GM12878 (cell line): Measurements from ENCODE around the gene ABHD2. TPM values are rescaled to one million over a fixed set of nuclear protein-coding genes. Genes with fewer than 3 reads are reported as not detected.
A peak's percentile ranks its signal among the peaks of the same experiment; 100 is the strongest.

Experiments
- ATAC-seq: fragments of 200-7000 bp; cut with Tn5 transposase; 3 replicates; pipeline ENCODE4 v1.9.1; 2020; ENCODE audit warnings: mild to moderate bottlenecking, moderate library complexity
- Bru-seq: library from RNA; stranded (reverse); fragments of 400-500 nt; gene quantifications from one replicate; lab custom pipeline; 2021; lab: Mats Ljungman, UMichigan
- BruChase-seq, 2 experiments: library from RNA; stranded (reverse); fragments of 400-500 nt; gene quantifications; one replicate each; lab custom pipeline; 2021; lab: Mats Ljungman, UMichigan
- BruUV-seq: library from RNA; stranded (reverse); fragments of 400-500 nt; replicated peaks from 2 replicates; lab custom pipeline; 2021; lab: Mats Ljungman, UMichigan
- CTCF ChIA-PET: fragments of 300-600 bp; sonication (Branson Sonifier 250); formaldehyde crosslinking; extraction: SDS; loops from one replicate; lab custom pipeline; 2021; ENCODE audit warnings: inconsistent platforms; lab: Yijun Ruan, JAX
- POLR2A ChIA-PET: fragments of 350-600 bp; formaldehyde crosslinking; extraction: SDS; loops from one replicate; lab custom pipeline; 2021; ENCODE audit warnings: inconsistent platforms; lab: Charles Lee
- RAD21 ChIA-PET: fragments of 300-600 bp; sonication (Branson Sonifier 250); formaldehyde crosslinking; loops from one replicate; lab custom pipeline; 2023; ENCODE audit warnings: antibody characterized with exemption; ENCODE audit not compliant: unreplicated experiment; lab: Charles Lee
- SMC1A ChIA-PET: fragments of 300-600 bp; sonication (Branson Sonifier 250); formaldehyde crosslinking; loops from one replicate; lab custom pipeline; 2023; ENCODE audit not compliant: unreplicated experiment, uncharacterized antibody; lab: Charles Lee
- DNase-seq: peaks from one replicate; pipeline ENCODE4 v3.0.0-alpha.2; 2011; ENCODE audit warnings: low read depth, low spot score
- FAIRE-seq: peaks from 3 replicates; lab custom pipeline; 2011; peaks lifted over from hg19 to GRCh38; lab: Jason Lieb, UNC
- H2AFZ ChIP-seq: 2 replicates; pipeline ENCODE4 v1.6.0; 2011; ENCODE audit warnings: low read depth, low read length, control low read depth; ENCODE audit not compliant: control insufficient read depth
- H3K27ac ChIP-seq: 2 replicates; pipeline ENCODE4 v1.5.1; 2011; ENCODE audit warnings: control low read depth; ENCODE audit not compliant: control insufficient read depth, insufficient read depth
- H3K27me3 ChIP-seq, 2 experiments: replicated peaks in 1 of 2; 2 replicates each; pipeline versions ENCODE4 v1.6.0 to v1.6.1; 2011; ENCODE audit warnings: low read length in 1 of 2; ENCODE audit not compliant: control insufficient read depth in 2 of 2, insufficient read depth in 2 of 2
- H3K36me3 ChIP-seq, 2 experiments: 2 replicates each; pipeline ENCODE4 v1.5.1; 2011; ENCODE audit warnings: low read length in 1 of 2; ENCODE audit not compliant: control insufficient read depth in 2 of 2, insufficient read depth in 2 of 2
- H3K4me1 ChIP-seq: 2 replicates; pipeline ENCODE4 v1.6.1; 2011; ENCODE audit warnings: mild to moderate bottlenecking, low read length, moderate library complexity, mixed read lengths; ENCODE audit not compliant: control insufficient read depth, insufficient read depth
- H3K4me2 ChIP-seq: 2 replicates; pipeline ENCODE4 v1.6.0; 2011; ENCODE audit warnings: control low read depth; ENCODE audit not compliant: control insufficient read depth, insufficient read depth
- H3K4me3 ChIP-seq: fragments of 200-600 bp; sonication (generic); 2 replicates; pipeline ENCODE4 v1.5.1; 2016
- H3K79me2 ChIP-seq: 2 replicates; pipeline ENCODE4 v1.6.0; 2011; ENCODE audit warnings: low read length; ENCODE audit not compliant: control insufficient read depth, insufficient read depth
- H3K9ac ChIP-seq: 2 replicates; pipeline ENCODE4 v1.8.0; 2011; ENCODE audit warnings: low read length, control low read depth, mixed read lengths; ENCODE audit not compliant: control insufficient read depth, insufficient read depth
- H3K9me3 ChIP-seq: replicated peaks from 3 replicates; pipeline ENCODE4 v1.5.1; 2011; ENCODE audit warnings: mild to moderate bottlenecking, low read length; ENCODE audit not compliant: control insufficient read depth, insufficient read depth
- H4K20me1 ChIP-seq: 2 replicates; pipeline ENCODE4 v1.6.0; 2011; ENCODE audit not compliant: control insufficient read depth, insufficient read depth
- CBX5 ChIP-seq: sonication (generic); IDR thresholded peaks from 2 replicates; pipeline ENCODE4 v1.6.1; 2016; ENCODE audit warnings: low read depth, moderate library complexity, mild to moderate bottlenecking, inconsistent platforms
- CHD1 ChIP-seq: IDR thresholded peaks from 2 replicates; pipeline ENCODE4 v1.6.1; 2012; ENCODE audit warnings: low read depth, low read length, improper control_type of control experiment
- CREB1 ChIP-seq: IDR thresholded peaks from 2 replicates; pipeline ENCODE4 v1.6.1; 2012; ENCODE audit warnings: low read depth, mild to moderate bottlenecking, inconsistent platforms
- DPF2 ChIP-seq: fragments of 450-650 bp; IDR thresholded peaks from 2 replicates; pipeline ENCODE4 v1.6.1; 2017; ENCODE audit warnings: mild to moderate bottlenecking
- FOXM1 ChIP-seq: IDR thresholded peaks from 2 replicates; pipeline ENCODE4 v1.6.1; 2012; ENCODE audit warnings: low read depth, mild to moderate bottlenecking, inconsistent platforms, low read length, moderate library complexity
- GATAD2B ChIP-seq: fragments of 450-650 bp; conservative IDR thresholded peaks from 2 replicates; pipeline ENCODE4 v1.6.1; 2017; ENCODE audit warnings: low read depth, mild to moderate bottlenecking, moderate library complexity
- NR2F1 ChIP-seq: fragments of 450-650 bp; conservative IDR thresholded peaks from 2 replicates; pipeline ENCODE4 v1.6.1; 2017; ENCODE audit warnings: mild to moderate bottlenecking
- RUNX3 ChIP-seq: IDR thresholded peaks from 2 replicates; pipeline ENCODE4 v1.6.1; 2012; ENCODE audit warnings: low read length, inconsistent platforms
- WGBS: methylation state at CpG from one replicate; pipeline ENCODE4 v1.1.6; 2016; ENCODE audit warnings: low lambda C conversion rate; ENCODE audit not compliant: insufficient replicate concordance, insufficient coverage; ENCODE audit errors: missing lambda C conversion rate; 5-methylcytosine and 5-hydroxymethylcytosine counted together
- in situ Hi-C: fragments of 300-500 bp; cut with MboI; formaldehyde crosslinking; loops from 9 replicates; pipeline ENCODE4 v1.14.3; 2018; ENCODE audit warnings: mixed read lengths
- intact Hi-C: fragments of 100-400 bp; cut with micrococcal nuclease; formaldehyde crosslinking; loops from one replicate; pipeline ENCODE4 v1.14.2; 2022; ENCODE audit not compliant: unreplicated experiment
- long read RNA-seq, 2 experiments: library from polyadenylated mRNA; unstranded; transcript quantifications; one replicate each; pipeline ENCODE4 v2.0.0, GENCODE V29; 2019 to 2020
- polyA minus RNA-seq, 3 experiments: library from RNA; depleted of rRNA, polyadenylated mRNA; stranded (reverse); fragments of >200 nt; gene quantifications; 2 replicates each; pipeline ENCODE4 v1.2.3, GENCODE V29; 2011
- polyA plus RNA-seq, 11 experiments: library from polyadenylated mRNA; depleted of rRNA in 4 of 11; unstranded in 6 of 11; stranded (reverse) in 5 of 11; fragments of >200 nt; fragmentation: Nextera tagmentation in 4 of 11; fragmentation: Illumina TruSeq in 1 of 11; extraction: Ambion mirVana in 4 of 11; extraction: Trizol in 1 of 11; gene quantifications; 1 replicate in 1 of 11; 2 replicates in 10 of 11; pipeline versions ENCODE4 v1.2.1 to v1.2.3, GENCODE V29; 2011 to 2016; ENCODE audit warnings: inconsistent platforms in 2 of 11, missing spikeins in 2 of 11, low read depth in 1 of 11
- total RNA-seq, 4 experiments: library from RNA; depleted of rRNA in 3 of 4; stranded (reverse); fragments of >200 nt in 3 of 4; fragmentation: Illumina TruSeq in 1 of 4; extraction: Trizol in 1 of 4; gene quantifications; 2 replicates each; pipeline versions ENCODE4 v1.2.1 to v1.2.3, GENCODE V29; 2013 to 2021
- TF ChIP-seq, protein P1 (sequence below): fragments of 450-650 bp; IDR thresholded peaks from 2 replicates; pipeline ENCODE4 v1.6.1; 2016; ENCODE audit warnings: mild to moderate bottlenecking, moderate library complexity, borderline replicate concordance

ABHD2 gene, protein sequence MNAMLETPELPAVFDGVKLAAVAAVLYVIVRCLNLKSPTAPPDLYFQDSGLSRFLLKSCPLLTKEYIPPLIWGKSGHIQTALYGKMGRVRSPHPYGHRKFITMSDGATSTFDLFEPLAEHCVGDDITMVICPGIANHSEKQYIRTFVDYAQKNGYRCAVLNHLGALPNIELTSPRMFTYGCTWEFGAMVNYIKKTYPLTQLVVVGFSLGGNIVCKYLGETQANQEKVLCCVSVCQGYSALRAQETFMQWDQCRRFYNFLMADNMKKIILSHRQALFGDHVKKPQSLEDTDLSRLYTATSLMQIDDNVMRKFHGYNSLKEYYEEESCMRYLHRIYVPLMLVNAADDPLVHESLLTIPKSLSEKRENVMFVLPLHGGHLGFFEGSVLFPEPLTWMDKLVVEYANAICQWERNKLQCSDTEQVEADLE
- 48.0 and 50.8 TPM in 2 replicates for total RNA-seq (2013; cell fraction: nucleolus; rRNA removed)
- total RNA-seq (2014; rRNA removed) (19.6 and 19.7 TPM in 2 replicates), total RNA-seq (2014; rRNA removed; fragmentation: Illumina TruSeq; extraction: Trizol) (15.8 and 19.8 TPM in 2 replicates), total RNA-seq (2021) (33.6 and 38.7 TPM in 2 replicates), polyA plus RNA-seq (2011; rRNA removed) (22.4 and 30.1 TPM in 2 replicates), polyA plus RNA-seq (2014; fragmentation: Illumina TruSeq; extraction: Trizol) (21.4 and 23.3 TPM in 2 replicates), polyA plus RNA-seq (2014; fragmentation: Nextera tagmentation; extraction: Ambion mirVana) (1 to 10 TPM; 1.2 to 4.7 TPM), polyA plus RNA-seq (2014; rRNA removed) (15.0 and 19.3 TPM in 2 replicates), polyA plus RNA-seq (2016; fragmentation: Nextera tagmentation; extraction: Ambion mirVana) (10 to 100 TPM; 21.0 to 21.2 TPM), polyA minus RNA-seq (2011; rRNA and poly(A)+ RNA removed) (82.8 and 105 TPM in 2 replicates), Bru-seq, nascent RNA (percentile 66 among the genes with signal in this experiment), BruChase-seq, experiment 1, labeled RNA remaining after a 6-hour chase (percentile 70 among the genes with signal in this experiment), BruChase-seq, experiment 2, labeled RNA remaining after a 2-hour chase (percentile 66 among the genes with signal in this experiment)
- 7.0 TPM for polyA plus RNA-seq (2011; ENCODE audit: low read depth)
- polyA plus RNA-seq (2011; cell fraction: cytosol; rRNA removed), result 27.2 and 29.2 TPM in 2 replicates
- 16.7 and 18.6 TPM in 2 replicates for polyA plus RNA-seq (2011; cell fraction: nucleus; rRNA removed)
- 7.8 and 8.1 TPM in 2 replicates for polyA plus RNA-seq (2012)
- polyA minus RNA-seq (2011; cell fraction: cytosol; rRNA and poly(A)+ RNA removed), result 17.2 and 18.7 TPM in 2 replicates
- polyA minus RNA-seq (2011; cell fraction: nucleus; rRNA and poly(A)+ RNA removed), result 14.7 and 33.2 TPM in 2 replicates
- long read RNA-seq, experiment 1, full-length matches to known transcripts, result 8 of 13 reads
- long read RNA-seq, experiment 1, partial matches to known transcripts, result 0 of 13 reads
- long read RNA-seq, experiment 1, other reads (novel, unspliced or antisense), result 5 of 13 reads
- long read RNA-seq, experiment 2, full-length matches to known transcripts, result 53 of 80 reads
- long read RNA-seq, experiment 2, partial matches to known transcripts, result 8 of 80 reads
- long read RNA-seq, experiment 2, other reads (novel, unspliced or antisense), result 19 of 80 reads

DNA sequence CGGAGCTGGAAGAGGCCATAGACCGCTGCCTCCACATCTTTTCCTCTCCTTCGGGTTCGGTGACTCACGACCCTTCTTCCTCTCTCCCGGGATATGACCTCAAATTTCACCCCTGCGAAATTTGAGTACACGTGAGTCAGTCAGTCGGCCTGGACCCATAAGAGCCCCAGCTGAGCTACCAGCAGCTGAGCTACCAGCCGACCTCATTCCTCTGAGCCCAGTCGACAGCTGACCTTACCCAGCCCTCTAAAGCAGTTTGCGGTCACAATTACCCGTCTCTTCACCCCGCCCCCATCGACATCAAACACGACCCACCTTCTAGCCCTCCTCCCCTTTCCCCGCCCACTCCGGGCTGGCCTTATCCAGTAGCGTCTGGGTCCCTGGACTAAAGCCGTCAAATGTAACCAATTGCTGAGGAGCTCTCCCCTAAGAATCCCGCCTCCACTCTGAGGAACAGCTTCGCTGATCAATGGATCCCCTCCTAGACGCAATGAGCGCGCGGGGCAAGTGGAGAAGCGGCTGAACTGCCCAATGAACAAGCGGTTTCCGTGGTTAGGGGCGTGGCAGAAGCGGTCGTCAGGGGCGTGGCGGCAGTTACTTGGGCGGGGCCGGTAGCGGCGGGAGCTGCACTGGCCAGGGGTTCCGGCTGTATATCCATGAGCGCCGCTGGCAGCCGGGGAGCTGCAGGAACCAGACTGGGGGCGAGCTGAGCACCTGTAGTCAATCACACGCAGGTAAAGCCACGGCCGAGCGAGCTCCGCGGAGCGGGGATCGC, at the start of gene ABHD2:
Gene ABHD2 (plus strand): TSS at position 627 of the 775 bp plus-strand sequence. CDS start 27,872 bp downstream, outside the sequence.
- no peaks in the 10 kb centered on the region for H3K36me3 ChIP-seq
- POLR2A ChIA-PET, result interaction anchor here (0.5 to 7.2 kb wide), 13 partner anchors 11 to 487 kb away, joined by 3 to 122 read pairs (median 5); partner anchors contain the start of gene TICRR
- H3K9me3 ChIP-seq, result no peaks in the 10 kb centered on the region
- 2% methylated on average over 51 of the region's 51 CpGs for whole genome bisulfite sequencing
- ATAC-seq (peak; percentile 96), DNase-seq (peak; percentile 99), FAIRE-seq (peak; percentile 100)
- CTCF ChIA-PET, result interaction anchor here (0.7 to 9.5 kb wide), 14 partner anchors 10 to 190 kb away, joined by 3 to 147 read pairs (median 5); partner anchors contain the start of gene FANCI
- H3K27ac ChIP-seq, result peak within 1 kb of the TSS; percentile 56
- SMC1A ChIA-PET, result interaction anchor here (0.6 to 9.8 kb wide), 15 partner anchors 13 to 271 kb away, joined by 3 to 123 read pairs (median 4); no protein-coding TSS in a partner anchor
- H4K20me1 ChIP-seq, result no peaks in the 10 kb centered on the region
- RAD21 ChIA-PET, result interaction anchor here (0.8 to 7.7 kb wide), 18 partner anchors 11 to 247 kb away, joined by 3 to 77 read pairs (median 5); partner anchors contain the start of gene POLG
- peak within 1 kb of the TSS; percentile 88 for H3K4me3 ChIP-seq
- H3K4me1 ChIP-seq, result no peaks in the 10 kb centered on the region; the same call in 1 of the 2 replicates
- H3K27me3 ChIP-seq, result no peaks in the 10 kb centered on the region
- H2AFZ ChIP-seq, result peak within 1 kb of the TSS; percentile 88
- peak within 1 kb of the TSS; percentile 58 for H3K9ac ChIP-seq
- no TSS peak for BruUV-seq
- intact Hi-C loops, result no loop called here
- H3K4me2 ChIP-seq, result peak within 1 kb of the TSS; percentile 88
- H3K79me2 ChIP-seq, result peaks cover 27% of the 10 kb centered on the region
- in situ Hi-C loops, result no loop called here
- TF ChIP-seq RUNX3, result peak; percentile 96
- peak; percentile 100 for TF ChIP-seq DPF2
- TF ChIP-seq CREB1, result peak; percentile 90
- peak; percentile 31; the same call in 1 of the 2 replicates for TF ChIP-seq FOXM1
- TF ChIP-seq GATAD2B, result 0 out of 2 replicates have a peak, but pooled peaks have one; percentile 38
- no peak for TF ChIP-seq CBX5
- 0 out of 2 replicates have a peak, but pooled peaks have one; percentile 20 for TF ChIP-seq CHD1
- TF ChIP-seq, protein P1, sequence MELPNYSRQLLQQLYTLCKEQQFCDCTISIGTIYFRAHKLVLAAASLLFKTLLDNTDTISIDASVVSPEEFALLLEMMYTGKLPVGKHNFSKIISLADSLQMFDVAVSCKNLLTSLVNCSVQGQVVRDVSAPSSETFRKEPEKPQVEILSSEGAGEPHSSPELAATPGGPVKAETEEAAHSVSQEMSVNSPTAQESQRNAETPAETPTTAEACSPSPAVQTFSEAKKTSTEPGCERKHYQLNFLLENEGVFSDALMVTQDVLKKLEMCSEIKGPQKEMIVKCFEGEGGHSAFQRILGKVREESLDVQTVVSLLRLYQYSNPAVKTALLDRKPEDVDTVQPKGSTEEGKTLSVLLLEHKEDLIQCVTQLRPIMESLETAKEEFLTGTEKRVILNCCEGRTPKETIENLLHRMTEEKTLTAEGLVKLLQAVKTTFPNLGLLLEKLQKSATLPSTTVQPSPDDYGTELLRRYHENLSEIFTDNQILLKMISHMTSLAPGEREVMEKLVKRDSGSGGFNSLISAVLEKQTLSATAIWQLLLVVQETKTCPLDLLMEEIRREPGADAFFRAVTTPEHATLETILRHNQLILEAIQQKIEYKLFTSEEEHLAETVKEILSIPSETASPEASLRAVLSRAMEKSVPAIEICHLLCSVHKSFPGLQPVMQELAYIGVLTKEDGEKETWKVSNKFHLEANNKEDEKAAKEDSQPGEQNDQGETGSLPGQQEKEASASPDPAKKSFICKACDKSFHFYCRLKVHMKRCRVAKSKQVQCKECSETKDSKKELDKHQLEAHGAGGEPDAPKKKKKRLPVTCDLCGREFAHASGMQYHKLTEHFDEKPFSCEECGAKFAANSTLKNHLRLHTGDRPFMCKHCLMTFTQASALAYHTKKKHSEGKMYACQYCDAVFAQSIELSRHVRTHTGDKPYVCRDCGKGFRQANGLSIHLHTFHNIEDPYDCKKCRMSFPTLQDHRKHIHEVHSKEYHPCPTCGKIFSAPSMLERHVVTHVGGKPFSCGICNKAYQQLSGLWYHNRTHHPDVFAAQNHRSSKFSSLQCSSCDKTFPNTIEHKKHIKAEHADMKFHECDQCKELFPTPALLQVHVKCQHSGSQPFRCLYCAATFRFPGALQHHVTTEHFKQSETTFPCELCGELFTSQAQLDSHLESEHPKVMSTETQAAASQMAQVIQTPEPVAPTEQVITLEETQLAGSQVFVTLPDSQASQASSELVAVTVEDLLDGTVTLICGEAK, result peak; percentile 75; the same call in 1 of the 2 replicates
- peak; percentile 91 for TF ChIP-seq NR2F1
